Suprapubic skin (tissue), 3 donors: Measurements from ENCODE around the gene RMI1.
"Not testable (repeated sequence)": the region's sequence is repeated elsewhere in the genome, so short reads cannot be mapped to it uniquely, and the experiment has no call there.

Experiments
- POLR2AphosphoS5 ChIP-seq, 3 donors: sonication (generic); formaldehyde crosslinking; IDR thresholded peaks; one replicate each; pipeline ENCODE4 v1.6.1; 2017; ENCODE audit warnings: antibody characterized with exemption in 3 of 3
- TF ChIP-seq, protein P1 (sequence below), 2 donors: fragments of 200-600 bp in 1 of 2; fragments of 450-650 bp in 1 of 2; sonication (generic) in 1 of 2; IDR thresholded peaks; one replicate each; pipeline ENCODE4 v1.5.1; 2016 to 2019; ENCODE audit warnings: antibody characterized with exemption in 2 of 2, mild to moderate bottlenecking in 1 of 2, moderate library complexity in 1 of 2

- TF ChIP-seq, protein P1, sequence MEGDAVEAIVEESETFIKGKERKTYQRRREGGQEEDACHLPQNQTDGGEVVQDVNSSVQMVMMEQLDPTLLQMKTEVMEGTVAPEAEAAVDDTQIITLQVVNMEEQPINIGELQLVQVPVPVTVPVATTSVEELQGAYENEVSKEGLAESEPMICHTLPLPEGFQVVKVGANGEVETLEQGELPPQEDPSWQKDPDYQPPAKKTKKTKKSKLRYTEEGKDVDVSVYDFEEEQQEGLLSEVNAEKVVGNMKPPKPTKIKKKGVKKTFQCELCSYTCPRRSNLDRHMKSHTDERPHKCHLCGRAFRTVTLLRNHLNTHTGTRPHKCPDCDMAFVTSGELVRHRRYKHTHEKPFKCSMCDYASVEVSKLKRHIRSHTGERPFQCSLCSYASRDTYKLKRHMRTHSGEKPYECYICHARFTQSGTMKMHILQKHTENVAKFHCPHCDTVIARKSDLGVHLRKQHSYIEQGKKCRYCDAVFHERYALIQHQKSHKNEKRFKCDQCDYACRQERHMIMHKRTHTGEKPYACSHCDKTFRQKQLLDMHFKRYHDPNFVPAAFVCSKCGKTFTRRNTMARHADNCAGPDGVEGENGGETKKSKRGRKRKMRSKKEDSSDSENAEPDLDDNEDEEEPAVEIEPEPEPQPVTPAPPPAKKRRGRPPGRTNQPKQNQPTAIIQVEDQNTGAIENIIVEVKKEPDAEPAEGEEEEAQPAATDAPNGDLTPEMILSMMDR (IDR thresholded peaks at IDR 0.05): not testable (repeated sequence)
- not testable (repeated sequence) for TF ChIP-seq POLR2AphosphoS5 (IDR thresholded peaks at IDR 0.05)
These were observed 32.5 kb upstream of the RMI1 start for GRCh38 chr9:83948096-83948495.
